GM23338 (cell line): ENCODE results near the gene CCDC71L. TPM values are rescaled to one million over a fixed set of nuclear protein-coding genes. Genes with fewer than 3 reads are reported as not detected.

ENCODE experiments used
- ATAC-seq: fragments of 200-7000 bp; cut with Tn5 transposase; 3 replicates; pipeline ENCODE4 v1.9.1; 2020
- DNase-seq: peaks from one replicate; pipeline ENCODE4 v3.0.0-alpha.2; 2015; ENCODE audit warnings: low spot score
- H2AFZ ChIP-seq: fragments of 200-600 bp; sonication (generic); 2 replicates; pipeline ENCODE4 v1.8.0; 2016; ENCODE audit warnings: antibody characterized with exemption, mild to moderate bottlenecking, moderate library complexity
- H3F3A ChIP-seq: fragments of 200-600 bp; sonication (generic); replicated peaks from 2 replicates; pipeline ENCODE4 v1.8.0; 2017; ENCODE audit warnings: antibody characterized with exemption, mixed run types, low read depth
- H3K27ac ChIP-seq: fragments of 200-600 bp; sonication (generic); 2 replicates; pipeline ENCODE4 v1.6.1; 2016; ENCODE audit warnings: low read depth
- H3K27me3 ChIP-seq: fragments of 200-600 bp; sonication (generic); 2 replicates; pipeline ENCODE4 v1.8.0; 2016; ENCODE audit warnings: mild to moderate bottlenecking, mixed run types, moderate library complexity; ENCODE audit not compliant: insufficient read depth
- H3K36me3 ChIP-seq: fragments of 200-600 bp; sonication (generic); 2 replicates; pipeline ENCODE4 v1.8.0; 2016; ENCODE audit warnings: mild to moderate bottlenecking; ENCODE audit not compliant: insufficient read depth
- H3K4me1 ChIP-seq: fragments of 200-600 bp; sonication (generic); 2 replicates; pipeline ENCODE4 v1.8.0; 2016; ENCODE audit warnings: mild to moderate bottlenecking, moderate library complexity; ENCODE audit not compliant: insufficient read depth
- H3K4me2 ChIP-seq: fragments of 200-600 bp; sonication (generic); 2 replicates; pipeline ENCODE4 v1.7.1; 2017; ENCODE audit warnings: mixed run types
- H3K4me3 ChIP-seq: fragments of 200-600 bp; sonication (generic); 2 replicates; pipeline ENCODE4 v1.6.1; 2016; ENCODE audit warnings: mixed run types
- H3K79me2 ChIP-seq: fragments of 200-600 bp; sonication (generic); replicated peaks from 2 replicates; pipeline ENCODE4 v1.8.0; 2017; ENCODE audit warnings: mild to moderate bottlenecking; ENCODE audit not compliant: insufficient read depth
- H3K9me2 ChIP-seq: fragments of 200-600 bp; sonication (generic); 2 replicates; pipeline ENCODE4 v1.8.0; 2017; ENCODE audit not compliant: insufficient read depth
- H4K20me1 ChIP-seq: fragments of 200-600 bp; sonication (generic); replicated peaks from 2 replicates; pipeline ENCODE4 v1.8.0; 2017; ENCODE audit warnings: mild to moderate bottlenecking; ENCODE audit not compliant: insufficient read depth
- H3K27ac Mint-ChIP-seq: 2 replicates; pipeline ENCODE4 v1.8.0; 2020; ENCODE audit warnings: inconsistent platforms, mild to moderate bottlenecking, moderate library complexity, mixed read lengths
- H3K27me3 Mint-ChIP-seq: 3 replicates; pipeline ENCODE4 v1.8.0; 2022; ENCODE audit warnings: low read depth, mild to moderate bottlenecking, moderate library complexity, mixed read lengths, inconsistent platforms; ENCODE audit not compliant: insufficient read depth, poor library complexity
- H3K36me3 Mint-ChIP-seq: 3 replicates; pipeline ENCODE4 v1.8.0; 2021; ENCODE audit warnings: low read depth, mild to moderate bottlenecking, inconsistent platforms, moderate library complexity, mixed read lengths
- H3K4me1 Mint-ChIP-seq: 3 replicates; pipeline ENCODE4 v1.8.0; 2020; ENCODE audit warnings: mild to moderate bottlenecking, inconsistent platforms, mixed read lengths
- H3K4me3 Mint-ChIP-seq: 3 replicates; pipeline ENCODE4 v1.8.0; 2021; ENCODE audit warnings: moderate library complexity, mild to moderate bottlenecking, inconsistent platforms, mixed read lengths
- H3K9me3 Mint-ChIP-seq: 3 replicates; pipeline ENCODE4 v1.8.0; 2020; ENCODE audit warnings: moderate library complexity, mild to moderate bottlenecking, inconsistent platforms, mixed read lengths
- CREB1 ChIP-seq: fragments of 250-450 bp; sonication (Bioruptor Pico); IDR thresholded peaks from 2 replicates; pipeline ENCODE4 v1.5.0; 2020; ENCODE audit warnings: low read depth, mild to moderate bottlenecking, moderate library complexity
- CTCF ChIP-seq, 2 experiments: fragments of 200-600 bp in 1 of 2; sonication (generic) in 1 of 2; conservative IDR thresholded peaks; 2 replicates each; pipeline versions ENCODE4 v1.5.1 to v1.6.1; 2016 to 2017; ENCODE audit warnings: antibody characterized with exemption in 2 of 2, low read depth in 2 of 2, mild to moderate bottlenecking in 2 of 2, moderate library complexity in 1 of 2
- EZH2 ChIP-seq: fragments of 200-600 bp; sonication (generic); IDR thresholded peaks from one replicate; pipeline ENCODE4 v1.8.0; 2017; ENCODE audit warnings: antibody characterized with exemption, mild to moderate bottlenecking, low read depth; ENCODE audit not compliant: unreplicated experiment
- EZH2phosphoT487 ChIP-seq: fragments of 200-600 bp; sonication (generic); IDR thresholded peaks from one replicate; pipeline ENCODE4 v1.8.1; 2018; ENCODE audit warnings: antibody characterized with exemption; ENCODE audit not compliant: unreplicated experiment
- JUNB ChIP-seq: IDR thresholded peaks from one replicate; pipeline ENCODE4 v1.6.1; 2016; ENCODE audit warnings: antibody characterized with exemption; ENCODE audit not compliant: unreplicated experiment
- NANOG ChIP-seq: IDR thresholded peaks from 2 replicates; pipeline ENCODE4 v1.6.1; 2016; ENCODE audit warnings: antibody characterized with exemption, borderline replicate concordance
- POLR2AphosphoS5 ChIP-seq: IDR thresholded peaks from 2 replicates; pipeline ENCODE4 v1.6.1; 2016; ENCODE audit warnings: antibody characterized with exemption, low read depth
- STAT1 ChIP-seq: IDR thresholded peaks from one replicate; pipeline ENCODE4 v1.6.1; 2016; ENCODE audit warnings: antibody characterized with exemption; ENCODE audit not compliant: unreplicated experiment
- ZNF114 ChIP-seq: fragments of 250-450 bp; sonication (Bioruptor Pico); IDR thresholded peaks from 2 replicates; pipeline ENCODE4 v1.5.0; 2020; ENCODE audit warnings: mild to moderate bottlenecking, moderate library complexity
- ZNF331 ChIP-seq: fragments of 250-450 bp; sonication (Bioruptor Pico); IDR thresholded peaks from 2 replicates; pipeline ENCODE4 v1.5.0; 2020; ENCODE audit warnings: low read depth, mild to moderate bottlenecking, moderate library complexity
- ZNF462 ChIP-seq: fragments of 250-450 bp; sonication (Bioruptor Pico); IDR thresholded peaks from 2 replicates; pipeline ENCODE4 v1.5.0; 2020; ENCODE audit warnings: mild to moderate bottlenecking, moderate library complexity
- polyA plus RNA-seq: library from polyadenylated mRNA; unstranded; fragments of >200 nt; fragmentation: Nextera tagmentation; extraction: Ambion mirVana; gene quantifications from 2 replicates; pipeline ENCODE4 v1.2.1, GENCODE V29; 2016
- total RNA-seq: library from RNA; depleted of rRNA; stranded (reverse); fragments of >200 nt; shearing (Covaris generic); gene quantifications from 2 replicates; pipeline ENCODE4 v1.2.3, GENCODE V29; 2014
- TF ChIP-seq, protein P1 (sequence below): IDR thresholded peaks from 2 replicates; pipeline ENCODE4 v1.6.1; 2016; ENCODE audit warnings: antibody characterized with exemption
- TF ChIP-seq, protein P2 (sequence below): IDR thresholded peaks from one replicate; pipeline ENCODE4 v1.6.1; 2018; ENCODE audit warnings: antibody characterized with exemption; ENCODE audit not compliant: unreplicated experiment

CCDC71L gene
- total and polyA plus RNA-seq, 2 experiments from 2014 or later: 8.4 to 32.3 TPM

DNA sequence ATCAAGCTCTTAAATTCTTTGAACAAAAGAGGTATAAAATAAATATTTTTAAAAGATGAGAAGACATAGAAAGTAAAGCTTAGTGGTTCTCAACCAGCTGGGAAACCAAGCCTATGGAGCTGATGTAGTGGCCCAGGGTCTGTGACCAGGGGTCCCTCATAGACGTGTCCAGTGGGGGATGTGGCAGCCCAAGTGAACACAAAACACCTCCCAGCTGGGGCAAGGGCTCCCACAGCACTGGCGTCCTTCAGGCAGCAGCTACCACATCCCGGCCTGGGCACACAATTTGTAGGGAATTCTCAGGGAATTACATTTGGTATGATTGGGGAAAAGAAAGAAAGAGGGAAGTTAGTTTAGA, 17.8 kb upstream of the CCDC71L start:
- no peak overlapping the region for H3K27ac Mint-ChIP-seq
- no peaks in the 10 kb centered on the region; the same call in 2 of the 3 replicates for H3K9me3 Mint-ChIP-seq
- ATAC-seq (no peak), DNase-seq (no peak)
- no peak overlapping the region for H3K4me2 ChIP-seq
- no peak overlapping the region for H3K27ac ChIP-seq
- H2AFZ ChIP-seq: no peak overlapping the region
- H3F3A ChIP-seq: no peaks in the 10 kb centered on the region
- no peak overlapping the region for H3K4me3 Mint-ChIP-seq
- no peak overlapping the region for H3K4me3 ChIP-seq
- H3K4me1 ChIP-seq: no peaks in the 10 kb centered on the region
- H4K20me1 ChIP-seq: no peaks in the 10 kb centered on the region
- TF ChIP-seq ZNF114 (CRISPR knock-in tag) (no peak), POLR2AphosphoS5 (no peak), ZNF462 (no peak), JUNB (no peak), NANOG (no peak), CREB1 (CRISPR knock-in tag) (no peak), EZH2 (no peak), STAT1 (no peak), EZH2phosphoT487 (no peak), CTCF (conservative IDR thresholded peaks at IDR 0.05; ENCODE audit: low read depth in 2 of 2) (no peak), ZNF331 (CRISPR knock-in tag) (no peak)
- TF ChIP-seq, protein P1, sequence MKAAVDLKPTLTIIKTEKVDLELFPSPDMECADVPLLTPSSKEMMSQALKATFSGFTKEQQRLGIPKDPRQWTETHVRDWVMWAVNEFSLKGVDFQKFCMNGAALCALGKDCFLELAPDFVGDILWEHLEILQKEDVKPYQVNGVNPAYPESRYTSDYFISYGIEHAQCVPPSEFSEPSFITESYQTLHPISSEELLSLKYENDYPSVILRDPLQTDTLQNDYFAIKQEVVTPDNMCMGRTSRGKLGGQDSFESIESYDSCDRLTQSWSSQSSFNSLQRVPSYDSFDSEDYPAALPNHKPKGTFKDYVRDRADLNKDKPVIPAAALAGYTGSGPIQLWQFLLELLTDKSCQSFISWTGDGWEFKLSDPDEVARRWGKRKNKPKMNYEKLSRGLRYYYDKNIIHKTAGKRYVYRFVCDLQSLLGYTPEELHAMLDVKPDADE: no peak
- TF ChIP-seq, protein P2, sequence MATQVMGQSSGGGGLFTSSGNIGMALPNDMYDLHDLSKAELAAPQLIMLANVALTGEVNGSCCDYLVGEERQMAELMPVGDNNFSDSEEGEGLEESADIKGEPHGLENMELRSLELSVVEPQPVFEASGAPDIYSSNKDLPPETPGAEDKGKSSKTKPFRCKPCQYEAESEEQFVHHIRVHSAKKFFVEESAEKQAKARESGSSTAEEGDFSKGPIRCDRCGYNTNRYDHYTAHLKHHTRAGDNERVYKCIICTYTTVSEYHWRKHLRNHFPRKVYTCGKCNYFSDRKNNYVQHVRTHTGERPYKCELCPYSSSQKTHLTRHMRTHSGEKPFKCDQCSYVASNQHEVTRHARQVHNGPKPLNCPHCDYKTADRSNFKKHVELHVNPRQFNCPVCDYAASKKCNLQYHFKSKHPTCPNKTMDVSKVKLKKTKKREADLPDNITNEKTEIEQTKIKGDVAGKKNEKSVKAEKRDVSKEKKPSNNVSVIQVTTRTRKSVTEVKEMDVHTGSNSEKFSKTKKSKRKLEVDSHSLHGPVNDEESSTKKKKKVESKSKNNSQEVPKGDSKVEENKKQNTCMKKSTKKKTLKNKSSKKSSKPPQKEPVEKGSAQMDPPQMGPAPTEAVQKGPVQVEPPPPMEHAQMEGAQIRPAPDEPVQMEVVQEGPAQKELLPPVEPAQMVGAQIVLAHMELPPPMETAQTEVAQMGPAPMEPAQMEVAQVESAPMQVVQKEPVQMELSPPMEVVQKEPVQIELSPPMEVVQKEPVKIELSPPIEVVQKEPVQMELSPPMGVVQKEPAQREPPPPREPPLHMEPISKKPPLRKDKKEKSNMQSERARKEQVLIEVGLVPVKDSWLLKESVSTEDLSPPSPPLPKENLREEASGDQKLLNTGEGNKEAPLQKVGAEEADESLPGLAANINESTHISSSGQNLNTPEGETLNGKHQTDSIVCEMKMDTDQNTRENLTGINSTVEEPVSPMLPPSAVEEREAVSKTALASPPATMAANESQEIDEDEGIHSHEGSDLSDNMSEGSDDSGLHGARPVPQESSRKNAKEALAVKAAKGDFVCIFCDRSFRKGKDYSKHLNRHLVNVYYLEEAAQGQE: no peak
- no peaks in the 10 kb centered on the region for H3K36me3 Mint-ChIP-seq
- no peaks in the 10 kb centered on the region for H3K27me3 Mint-ChIP-seq
- H3K36me3 ChIP-seq: no peaks in the 10 kb centered on the region
- no peaks in the 10 kb centered on the region for H3K4me1 Mint-ChIP-seq
- no peaks in the 10 kb centered on the region for H3K27me3 ChIP-seq
- H3K9me2 ChIP-seq: no peaks in the 10 kb centered on the region
- H3K79me2 ChIP-seq: no peaks in the 10 kb centered on the region
